G401.6 (cell line): ENCODE measurements around the gene DENND4C.
A peak's percentile ranks its signal among the peaks of the same experiment; 100 is the strongest.
"Not testable (repeated sequence)": the region's sequence is repeated elsewhere in the genome, so short reads cannot be mapped to it uniquely, and the experiment has no call there.

Source experiments
- FAIRE-seq: peaks from 2 replicates; lab custom pipeline; 2012; peaks lifted over from hg19 to GRCh38; lab: Jason Lieb, UNC

Gene DENND4C

GRCh38 chr9:19229595-19230354 lies 718 bp upstream of the DENND4C start:
- peak; percentile 39 for FAIRE-seq

GRCh38 chr9:19231126-19231903 lies 822 bp downstream of the DENND4C start:
- no peak for FAIRE-seq

GRCh38 chr9:19231904-19232822 lies 1.7 kb downstream of the DENND4C start:
- FAIRE-seq = no peak

- peak; percentile 52 for FAIRE-seq
Measured at GRCh38 chr9:19232823-19233194, 2.3 kb downstream of the DENND4C start.

- FAIRE-seq = no peak
Measured at GRCh38 chr9:19233344-19233743, 2.9 kb downstream of the DENND4C start.

- no peak for FAIRE-seq
Measured at GRCh38 chr9:19239955-19240354, 9.5 kb downstream of the DENND4C start.

- FAIRE-seq = no peak
Measured at GRCh38 chr9:19241728-19242127, 11.2 kb downstream of the DENND4C start.

- no peak for FAIRE-seq
Measured at GRCh38 chr9:19243366-19244033, 13.0 kb downstream of the DENND4C start.

- FAIRE-seq = no peak
Measured at GRCh38 chr9:19246891-19247290, 16.4 kb downstream of the DENND4C start.

GRCh38 chr9:19247420-19247819 lies 16.9 kb downstream of the DENND4C start:
- no peak for FAIRE-seq

GRCh38 chr9:19250346-19250745 lies 19.9 kb downstream of the DENND4C start:
- FAIRE-seq = not testable (repeated sequence)

- not testable (repeated sequence) for FAIRE-seq
Measured at GRCh38 chr9:19251203-19251602, 20.7 kb downstream of the DENND4C start.

- not testable (repeated sequence) for FAIRE-seq
Measured at GRCh38 chr9:19251622-19252021, 21.1 kb downstream of the DENND4C start.

GRCh38 chr9:19252174-19252884 lies 21.8 kb downstream of the DENND4C start:
- FAIRE-seq = no peak

GRCh38 chr9:19252885-19253219 lies 22.4 kb downstream of the DENND4C start:
- FAIRE-seq = no peak

- no peak for FAIRE-seq
Measured at GRCh38 chr9:19255112-19255511, 24.6 kb downstream of the DENND4C start.

- FAIRE-seq = no peak
Measured at GRCh38 chr9:19255821-19256220, 25.3 kb downstream of the DENND4C start.

GRCh38 chr9:19259665-19260255 lies 29.3 kb downstream of the DENND4C start:
- not testable (repeated sequence) for FAIRE-seq

GRCh38 chr9:19265602-19266001 lies 35.1 kb downstream of the DENND4C start:
- not testable (repeated sequence) for FAIRE-seq

GRCh38 chr9:19266778-19267384 lies 36.4 kb downstream of the DENND4C start:
- FAIRE-seq = peak; percentile 13

- FAIRE-seq = no peak
Measured at GRCh38 chr9:19269582-19269981, 39.1 kb downstream of the DENND4C start.
